Activated CD8-positive, alpha-beta memory T cell treated with anti-CD3 and anti-CD28 coated beads for 1 hour (primary cell): ENCODE measurements around the gene CALN1.
"Not testable (repeated sequence)": the region's sequence is repeated elsewhere in the genome, so short reads cannot be mapped to it uniquely, and the experiment has no call there.

Experiments
- DNase-seq, 2 donors: peaks; one replicate each; pipeline ENCODE4 v3.0.0-alpha.2; 2020; ENCODE audit warnings: low read depth in 1 of 2; ENCODE audit errors: extremely low read depth in 1 of 2

CALN1 gene

GRCh38 chr7:72412121-72412618 is at the start of gene CALN1:
Gene CALN1 (minus strand): TSS chr7:72412338.
- not testable (repeated sequence) for DNase-seq

DNA sequence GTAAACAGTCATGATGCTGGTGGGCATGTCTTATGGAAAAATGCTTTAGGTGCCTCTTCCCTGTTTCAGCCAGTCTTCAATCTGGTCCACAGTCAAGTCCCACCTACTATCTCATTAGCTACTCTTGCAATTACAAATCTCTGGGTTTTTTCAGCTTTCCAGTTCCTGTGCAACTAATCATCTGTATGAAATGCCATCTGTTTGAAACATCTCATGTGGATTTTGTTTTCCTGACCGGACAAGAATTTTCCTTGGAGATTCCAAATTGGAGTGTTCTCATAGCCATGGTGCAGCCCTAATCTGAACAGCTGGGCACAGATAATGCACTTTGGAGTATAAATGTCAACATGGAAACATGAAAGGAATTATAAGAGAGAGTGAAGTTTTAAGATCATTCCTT is 41.3 kb upstream of the CALN1 start:
- DNase-seq = no peak

DNA sequence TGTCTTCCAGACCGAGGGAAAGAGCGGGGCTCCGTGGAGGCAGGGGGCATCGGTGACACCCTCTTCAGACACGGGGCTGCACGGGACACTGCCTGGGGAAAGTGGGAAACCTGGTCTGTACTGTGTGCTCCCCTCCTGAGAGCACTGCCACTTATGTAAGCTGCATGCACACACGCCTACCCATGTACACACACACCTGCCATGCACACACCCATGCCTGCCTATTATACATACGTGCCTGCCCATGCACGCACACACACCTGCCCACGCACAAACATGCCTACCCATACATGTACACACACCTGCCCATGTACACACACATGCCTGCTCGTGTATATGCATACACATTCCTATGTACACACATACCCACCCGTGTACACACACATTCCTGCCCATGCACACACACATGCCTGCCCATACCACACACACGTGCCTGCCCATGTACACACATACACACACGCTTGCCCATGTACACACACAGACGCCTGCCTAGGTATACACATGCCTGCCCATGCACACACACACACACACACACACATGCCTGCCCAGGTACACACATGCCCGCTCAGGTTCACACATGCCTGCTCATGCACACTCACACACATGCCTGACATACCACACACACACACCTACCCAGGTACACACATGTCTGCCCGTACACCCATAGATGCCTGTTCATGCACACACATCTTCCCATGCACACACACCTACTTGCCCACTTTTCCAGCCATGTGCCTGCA is 35.5 kb upstream of the CALN1 start:
- no peak for DNase-seq

GRCh38 chr7:72446591-72447462 is 34.7 kb upstream of the CALN1 start:
- DNase-seq = no peak

GRCh38 chr7:72446131-72446530 is 34.0 kb upstream of the CALN1 start:
- DNase-seq = no peak

GRCh38 chr7:72445580-72445979 is 33.4 kb upstream of the CALN1 start:
- DNase-seq = no peak

GRCh38 chr7:72445075-72445474 is 32.9 kb upstream of the CALN1 start:
- no peak for DNase-seq

- no peak for DNase-seq
Observed at GRCh38 chr7:72444026-72444776, 32.1 kb upstream of the CALN1 start.

DNA sequence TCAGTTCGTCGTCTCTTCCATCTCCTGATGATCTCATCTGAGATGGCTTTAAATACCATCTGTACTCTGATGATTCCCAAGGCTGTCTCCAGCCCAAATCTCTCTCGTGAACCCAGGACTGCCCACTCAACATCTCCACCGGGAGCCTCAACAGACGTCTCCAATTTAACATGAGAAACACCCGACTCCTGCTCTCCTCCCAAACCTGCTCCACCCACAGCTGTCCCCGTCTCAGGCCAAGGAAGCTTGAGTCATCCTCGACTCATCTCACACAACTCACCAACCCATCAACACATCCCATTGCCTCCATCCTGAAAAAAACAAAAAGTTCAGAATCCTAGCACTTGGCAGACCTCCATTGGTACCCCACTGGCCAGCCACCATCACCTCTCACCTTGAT is 29.7 kb upstream of the CALN1 start:
- no peak for DNase-seq

GRCh38 chr7:72438491-72438890 is 26.4 kb upstream of the CALN1 start:
- DNase-seq = no peak

DNA sequence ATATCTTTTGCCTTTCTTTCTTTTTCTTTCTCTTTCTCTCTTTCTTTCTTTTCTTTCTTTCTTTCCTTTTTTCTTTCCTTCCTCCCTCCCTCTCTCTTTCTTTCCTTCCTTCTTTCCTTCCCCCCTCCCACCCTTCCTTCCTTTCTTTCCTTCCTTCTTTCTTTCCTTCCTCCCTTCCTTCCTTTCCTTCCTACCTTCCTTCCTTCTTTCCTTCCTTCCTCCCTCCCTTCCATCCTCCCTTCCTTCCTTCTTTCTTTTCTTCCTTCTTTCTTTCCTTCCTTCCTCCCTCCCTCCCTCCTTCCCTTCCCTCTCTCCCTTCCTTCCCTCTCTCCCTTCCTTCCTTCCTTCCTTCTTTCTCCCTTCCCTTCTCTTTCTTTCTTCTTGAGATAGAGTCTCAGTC is 25.5 kb upstream of the CALN1 start:
- DNase-seq = no peak

DNA sequence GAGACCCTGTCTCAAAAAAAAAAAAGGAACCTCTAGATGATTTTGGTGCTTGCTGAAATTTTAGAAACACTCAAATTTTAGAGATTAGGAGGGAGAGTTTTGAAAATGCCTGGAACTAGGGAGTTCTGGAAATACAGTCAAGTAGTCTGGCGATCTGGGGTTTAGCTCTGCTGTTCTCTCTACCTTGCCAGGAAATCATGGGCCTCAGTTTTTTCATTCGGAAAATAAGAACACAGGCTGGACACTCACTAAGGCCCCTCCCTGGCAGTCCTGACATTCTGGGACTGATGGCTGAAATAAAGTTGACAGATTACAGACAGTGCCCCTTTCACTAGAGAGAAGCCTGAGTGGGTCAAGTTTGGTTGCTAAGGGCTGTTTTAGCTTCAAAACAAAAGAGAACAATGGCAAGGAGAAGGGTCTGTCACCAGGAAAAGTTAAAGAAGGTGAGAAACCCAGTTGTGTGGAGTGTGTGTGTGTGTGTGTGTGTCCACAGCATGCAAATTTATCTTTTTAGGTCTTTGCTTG is 25.0 kb upstream of the CALN1 start:
- DNase-seq = no peak

- no peak for DNase-seq
Observed at GRCh38 chr7:72435925-72436480, 23.9 kb upstream of the CALN1 start.

- no peak for DNase-seq
Observed at GRCh38 chr7:72435366-72435765, 23.2 kb upstream of the CALN1 start.

DNA sequence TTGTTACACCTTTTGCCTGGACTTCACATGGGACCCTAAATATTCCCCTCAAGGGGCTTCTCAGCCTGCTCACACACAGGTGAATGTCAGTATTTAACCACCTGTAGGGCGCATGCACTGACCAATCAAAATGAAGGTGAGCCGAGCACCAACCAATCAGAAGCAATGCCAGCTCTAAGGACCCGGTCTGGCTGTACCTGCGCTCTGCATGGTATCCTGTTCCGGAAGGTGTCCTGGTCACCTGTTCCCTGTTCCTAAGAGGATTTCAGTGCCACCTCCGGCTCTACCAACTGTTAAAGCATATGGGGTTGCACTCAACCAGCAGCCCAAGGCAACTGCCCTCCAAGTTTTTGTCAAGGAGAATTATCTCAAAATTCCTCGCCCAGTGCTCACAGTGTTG is 18.4 kb upstream of the CALN1 start:
- DNase-seq = no peak

GRCh38 chr7:72429316-72429715 is 17.2 kb upstream of the CALN1 start:
- no peak for DNase-seq

- no peak for DNase-seq
Observed at GRCh38 chr7:72416846-72417245, 4.7 kb upstream of the CALN1 start.

DNA sequence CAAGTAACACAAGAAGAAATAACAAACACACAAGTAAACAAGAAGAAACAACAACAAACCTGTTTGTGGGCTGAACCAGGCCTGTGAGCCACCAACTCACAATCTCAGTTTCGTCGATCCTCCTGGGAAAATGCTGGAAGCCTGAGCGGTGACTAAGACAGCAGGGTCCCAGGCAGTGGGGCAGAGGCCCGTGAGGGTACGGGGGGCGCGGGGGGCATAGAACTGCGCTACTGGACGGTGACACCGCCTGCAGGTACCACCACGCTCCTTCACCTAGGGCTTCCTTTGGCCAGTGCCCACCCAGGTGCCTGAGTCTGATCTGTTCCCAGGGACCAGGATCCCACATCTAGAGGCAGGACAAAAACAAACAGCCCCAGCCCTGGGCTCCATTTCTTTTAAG is 3.4 kb upstream of the CALN1 start:
- no peak for DNase-seq

DNA sequence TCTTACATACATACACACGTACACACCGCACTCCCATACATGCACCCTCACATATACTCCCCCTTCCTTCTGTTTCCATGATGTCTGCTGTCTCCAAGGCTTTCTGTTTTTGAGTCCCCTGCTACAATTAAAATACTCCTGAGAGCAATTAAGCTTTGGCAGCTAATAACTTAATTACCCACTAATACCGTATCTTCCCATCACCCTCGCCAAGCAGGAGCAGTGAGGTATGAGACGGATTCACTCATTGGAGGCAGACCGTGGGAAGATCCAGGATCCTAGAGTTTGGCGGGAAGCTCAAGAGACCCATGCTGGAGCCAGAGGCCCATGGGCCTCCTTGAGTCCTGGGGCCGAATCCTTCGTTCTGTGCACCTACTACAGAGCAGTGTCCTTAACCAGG is 1.7 kb upstream of the CALN1 start:
- DNase-seq = no peak

DNA sequence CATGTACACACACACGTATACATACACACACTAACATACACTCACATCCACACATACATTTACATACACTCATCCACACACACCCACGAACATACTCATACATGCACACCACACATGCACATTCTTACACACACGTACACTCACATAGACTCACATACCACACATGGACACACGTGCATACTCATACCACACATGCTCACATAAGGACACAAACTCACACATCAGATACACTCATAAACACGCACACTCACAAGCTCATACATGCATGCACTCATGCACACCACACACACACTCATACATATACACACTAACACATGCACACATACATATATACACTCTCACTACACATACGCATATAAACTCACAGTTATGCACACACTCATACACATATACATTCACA is 1.2 kb upstream of the CALN1 start:
- no peak for DNase-seq

- no peak for DNase-seq
Observed at GRCh38 chr7:72411419-72411818, 719 bp downstream of the CALN1 start.
